Keratinocyte (primary cell): ENCODE data around the gene GNPTAB.

Experiments
- EZH2 ChIP-seq: IDR thresholded peaks from one replicate; pipeline ENCODE4 v1.6.1; 2012; ENCODE audit warnings: inconsistent platforms, mild to moderate bottlenecking, low read length, moderate library complexity
- TF ChIP-seq, protein P1 (sequence below), 3 experiments: IDR thresholded peaks in 1 of 3; conservative IDR thresholded peaks in 1 of 3; optimal IDR thresholded peaks in 1 of 3; 2 replicates in 2 of 3; 3 replicates in 1 of 3; pipeline versions ENCODE3 to v1.5.1; 2011; ENCODE audit warnings: low read length in 3 of 3, mild to moderate bottlenecking in 3 of 3, moderate library complexity in 2 of 3, control low read depth in 1 of 3, inconsistent platforms in 1 of 3; ENCODE audit not compliant: insufficient read depth in 2 of 3; ENCODE audit errors: extremely low read depth in 1 of 3

DNA sequence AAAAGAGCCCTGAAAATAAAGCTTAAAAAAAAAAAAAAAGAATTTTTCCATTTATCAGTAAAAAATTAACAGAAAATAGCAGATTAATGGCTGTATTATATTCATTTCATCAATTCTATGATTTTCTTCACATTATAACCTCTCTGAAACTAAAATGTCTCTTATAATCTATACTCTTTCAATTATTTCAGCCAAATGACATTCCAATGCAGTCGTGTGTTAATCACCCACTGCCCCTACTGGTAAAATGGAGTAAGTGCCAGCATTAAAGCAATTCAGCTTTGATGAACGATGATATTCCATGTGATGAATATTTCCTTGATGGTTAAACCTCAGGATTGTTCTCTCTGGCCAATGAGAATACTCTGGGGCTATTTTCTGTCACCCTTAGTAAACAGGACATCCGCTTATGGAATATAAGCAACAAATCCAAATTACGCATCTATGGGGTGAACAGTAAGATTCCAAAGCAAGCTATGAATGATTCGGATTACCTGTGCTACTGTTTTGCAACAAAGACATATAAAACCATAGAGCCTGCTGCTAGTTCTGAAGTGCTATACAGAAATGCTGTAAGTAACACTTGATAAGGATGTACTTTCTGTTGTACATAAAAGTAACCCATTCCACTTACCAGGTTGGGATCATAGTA, 71.2 kb downstream of the GNPTAB start:
- TF ChIP-seq, protein P1, sequence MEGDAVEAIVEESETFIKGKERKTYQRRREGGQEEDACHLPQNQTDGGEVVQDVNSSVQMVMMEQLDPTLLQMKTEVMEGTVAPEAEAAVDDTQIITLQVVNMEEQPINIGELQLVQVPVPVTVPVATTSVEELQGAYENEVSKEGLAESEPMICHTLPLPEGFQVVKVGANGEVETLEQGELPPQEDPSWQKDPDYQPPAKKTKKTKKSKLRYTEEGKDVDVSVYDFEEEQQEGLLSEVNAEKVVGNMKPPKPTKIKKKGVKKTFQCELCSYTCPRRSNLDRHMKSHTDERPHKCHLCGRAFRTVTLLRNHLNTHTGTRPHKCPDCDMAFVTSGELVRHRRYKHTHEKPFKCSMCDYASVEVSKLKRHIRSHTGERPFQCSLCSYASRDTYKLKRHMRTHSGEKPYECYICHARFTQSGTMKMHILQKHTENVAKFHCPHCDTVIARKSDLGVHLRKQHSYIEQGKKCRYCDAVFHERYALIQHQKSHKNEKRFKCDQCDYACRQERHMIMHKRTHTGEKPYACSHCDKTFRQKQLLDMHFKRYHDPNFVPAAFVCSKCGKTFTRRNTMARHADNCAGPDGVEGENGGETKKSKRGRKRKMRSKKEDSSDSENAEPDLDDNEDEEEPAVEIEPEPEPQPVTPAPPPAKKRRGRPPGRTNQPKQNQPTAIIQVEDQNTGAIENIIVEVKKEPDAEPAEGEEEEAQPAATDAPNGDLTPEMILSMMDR (optimal IDR thresholded peaks at IDR 0.05 in 1 of 3, IDR thresholded peaks at IDR 0.05 in 1 of 3, conservative IDR thresholded peaks at IDR 0.05 in 1 of 3; ENCODE audit: extremely low read depth in 1 of 3, insufficient read depth in 2 of 3, low read length in 3 of 3), result peak in 2 of 3 experiments; percentile 53 to 75
- no peak for TF ChIP-seq EZH2
